Subcutaneous abdominal adipose tissue (tissue), 5 donors: ENCODE measurements around the gene FBXO41.

Experiments used
- H3K27ac ChIP-seq: one replicate; pipeline ENCODE4 v1.7.0; 2013; ENCODE audit warnings: low read depth, mild to moderate bottlenecking, inconsistent platforms, low read length, moderate library complexity
- H3K27me3 ChIP-seq, 5 donors: one replicate each; pipeline ENCODE4 v1.7.0; 2013; ENCODE audit warnings: low read length in 5 of 5, inconsistent platforms in 1 of 5; ENCODE audit not compliant: control insufficient read depth in 5 of 5, insufficient read depth in 4 of 5
- H3K36me3 ChIP-seq, 5 donors: one replicate each; pipeline ENCODE4 v1.7.0; 2013; ENCODE audit warnings: low read length in 5 of 5; ENCODE audit not compliant: control insufficient read depth in 5 of 5, insufficient read depth in 5 of 5
- H3K4me1 ChIP-seq, 5 donors: one replicate each; pipeline ENCODE4 v1.7.0; 2013; ENCODE audit warnings: low read length in 5 of 5, mild to moderate bottlenecking in 3 of 5, moderate library complexity in 1 of 5; ENCODE audit not compliant: control insufficient read depth in 5 of 5, insufficient read depth in 5 of 5
- H3K4me3 ChIP-seq, 5 donors: one replicate each; pipeline ENCODE4 v1.7.0; 2013; ENCODE audit warnings: low read length in 5 of 5, low read depth in 1 of 5
- H3K9ac ChIP-seq, 5 donors: one replicate each; pipeline ENCODE4 v1.7.0; 2013; ENCODE audit warnings: low read length in 5 of 5, mild to moderate bottlenecking in 4 of 5, moderate library complexity in 3 of 5
- H3K9me3 ChIP-seq, 5 donors: one replicate each; pipeline ENCODE4 v1.7.0; 2013; ENCODE audit warnings: low read length in 5 of 5; ENCODE audit not compliant: control insufficient read depth in 5 of 5
- donor health status: healthy.
- donor health status: healthy.
- donor health status: healthy.
- donor health status: healthy.
- donor health status: healthy.

FBXO41 gene

GRCh38 chr2:73257425-73258125 is 26.7 kb downstream of the FBXO41 start:
- H3K9ac ChIP-seq, result no peak overlapping the region
- H3K4me3 ChIP-seq, result no peak overlapping the region
- no peaks in the 10 kb centered on the region for H3K9me3 ChIP-seq
- H3K27me3 ChIP-seq, result peaks cover 0 to 6% (median 3%) of the 10 kb centered on the region in 5 donors
- peaks cover 4 to 32% (median 20%) of the 10 kb centered on the region in 5 donors for H3K36me3 ChIP-seq
- H3K27ac ChIP-seq, result no peak overlapping the region
- peaks cover 0 to 5% (median 5%) of the 10 kb centered on the region in 5 donors for H3K4me1 ChIP-seq

- H3K4me1 ChIP-seq, result peaks cover 0 to 5% (median 5%) of the 10 kb centered on the region in 5 donors
- H3K9me3 ChIP-seq, result no peaks in the 10 kb centered on the region
- H3K27ac ChIP-seq, result no peak overlapping the region
- H3K27me3 ChIP-seq, result peaks cover 0 to 6% (median 3%) of the 10 kb centered on the region in 5 donors
- no peak overlapping the region for H3K9ac ChIP-seq
- H3K4me3 ChIP-seq, result no peak overlapping the region
- H3K36me3 ChIP-seq, result peaks cover 4 to 37% (median 24%) of the 10 kb centered on the region in 5 donors
These were observed 27.3 kb downstream of the FBXO41 start for GRCh38 chr2:73257021-73257420.

- Histone ChIP-seq H3K4me3 (no peak overlapping the region), H3K27ac (no peak overlapping the region), H3K36me3 (peaks cover 4 to 42% (median 28%) of the 10 kb centered on the region in 5 donors), H3K4me1 (peaks cover 0 to 5% (median 5%) of the 10 kb centered on the region in 5 donors), H3K9me3 (no peaks in the 10 kb centered on the region), H3K27me3 (peaks cover 0 to 6% (median 3%) of the 10 kb centered on the region in 5 donors), H3K9ac (no peak overlapping the region)
These were observed 27.7 kb downstream of the FBXO41 start for GRCh38 chr2:73256618-73256922.

- Histone ChIP-seq H3K4me3 (no peak overlapping the region), H3K27me3 (peaks cover 0 to 6% (median 3%) of the 10 kb centered on the region in 5 donors), H3K9me3 (no peaks in the 10 kb centered on the region), H3K36me3 (peaks cover 4 to 47% (median 33%) of the 10 kb centered on the region in 5 donors), H3K9ac (no peak overlapping the region), H3K4me1 (peaks cover 0 to 5% (median 5%) of the 10 kb centered on the region in 5 donors), H3K27ac (no peak overlapping the region)
These were observed 28.2 kb downstream of the FBXO41 start for GRCh38 chr2:73255907-73256617.

GRCh38 chr2:73255007-73255644 is 29.2 kb downstream of the FBXO41 start:
- Histone ChIP-seq H3K9me3 (no peaks in the 10 kb centered on the region), H3K4me3 (no peak overlapping the region), H3K27me3 (peaks cover 0 to 2% (median 0%) of the 10 kb centered on the region in 5 donors), H3K4me1 (peaks cover 0 to 5% (median 5%) of the 10 kb centered on the region in 5 donors), H3K27ac (no peak overlapping the region), H3K9ac (no peak overlapping the region), H3K36me3 (peaks cover 4 to 56% (median 42%) of the 10 kb centered on the region in 5 donors)

- Histone ChIP-seq H3K9ac (no peak overlapping the region), H3K4me1 (peaks cover 0 to 5% (median 5%) of the 10 kb centered on the region in 5 donors), H3K4me3 (no peak overlapping the region), H3K36me3 (peaks cover 4 to 63% (median 49%) of the 10 kb centered on the region in 5 donors), H3K9me3 (no peaks in the 10 kb centered on the region), H3K27me3 (no peaks in the 10 kb centered on the region), H3K27ac (no peak overlapping the region)
These were observed 29.8 kb downstream of the FBXO41 start for GRCh38 chr2:73254343-73255006.

- Histone ChIP-seq H3K4me1 (peaks cover 0 to 5% (median 5%) of the 10 kb centered on the region in 5 donors), H3K4me3 (no peak overlapping the region), H3K27ac (no peak overlapping the region), H3K9me3 (no peaks in the 10 kb centered on the region), H3K36me3 (peaks cover 8 to 69% (median 55%) of the 10 kb centered on the region in 5 donors), H3K27me3 (no peaks in the 10 kb centered on the region), H3K9ac (no peak overlapping the region)
These were observed 30.4 kb downstream of the FBXO41 start for GRCh38 chr2:73253901-73254300.

GRCh38 chr2:73253400-73253799 is 30.9 kb downstream of the FBXO41 start:
- Histone ChIP-seq H3K9ac (no peak overlapping the region), H3K27me3 (no peaks in the 10 kb centered on the region), H3K4me3 (no peak overlapping the region), H3K36me3 (peaks cover 8 to 71% (median 60%) of the 10 kb centered on the region in 5 donors), H3K27ac (no peak overlapping the region), H3K9me3 (no peaks in the 10 kb centered on the region), H3K4me1 (peaks cover 0 to 5% (median 5%) of the 10 kb centered on the region in 5 donors)

GRCh38 chr2:73252238-73253027 is 31.8 kb downstream of the FBXO41 start:
- no peak overlapping the region for H3K27ac ChIP-seq

More at GRCh38 chr2:73252238-73253027, 31.8 kb downstream of the FBXO41 start:
- Histone ChIP-seq H3K9ac (no peak overlapping the region), H3K27me3 (no peaks in the 10 kb centered on the region), H3K36me3 (peaks cover 11 to 80% (median 68%) of the 10 kb centered on the region in 5 donors), H3K9me3 (no peaks in the 10 kb centered on the region), H3K4me1 (peaks cover 0 to 5% (median 5%) of the 10 kb centered on the region in 5 donors), H3K4me3 (no peak overlapping the region)
